NCI-H1417 (cell line): Measurements from ENCODE around the gene TNPO3.
"Not testable (repeated sequence)": the region's sequence is repeated elsewhere in the genome, so short reads cannot be mapped to it uniquely, and the experiment has no call there.

ENCODE experiments used
- DNase-seq, 3 experiments: peaks; one replicate each; lab custom pipeline; 2025; lab: John Stamatoyannopoulos, UW

TNPO3 gene

GRCh38 chr7:128920913-128921582 lies 133.9 kb downstream of the TNPO3 start:
- no peak for DNase-seq

GRCh38 chr7:128919881-128920799 lies 134.8 kb downstream of the TNPO3 start:
- DNase-seq, result no peak

- DNase-seq, result no peak
Observed at GRCh38 chr7:128919241-128919640, 135.7 kb downstream of the TNPO3 start.

- DNase-seq, result no peak
Observed at GRCh38 chr7:128918016-128918665, 136.8 kb downstream of the TNPO3 start.

- DNase-seq, result no peak
Observed at GRCh38 chr7:128917122-128917521, 137.8 kb downstream of the TNPO3 start.

GRCh38 chr7:128916643-128916915 lies 138.3 kb downstream of the TNPO3 start:
- no peak for DNase-seq

- DNase-seq, result no peak
Observed at GRCh38 chr7:128915841-128916642, 138.9 kb downstream of the TNPO3 start.

DNA sequence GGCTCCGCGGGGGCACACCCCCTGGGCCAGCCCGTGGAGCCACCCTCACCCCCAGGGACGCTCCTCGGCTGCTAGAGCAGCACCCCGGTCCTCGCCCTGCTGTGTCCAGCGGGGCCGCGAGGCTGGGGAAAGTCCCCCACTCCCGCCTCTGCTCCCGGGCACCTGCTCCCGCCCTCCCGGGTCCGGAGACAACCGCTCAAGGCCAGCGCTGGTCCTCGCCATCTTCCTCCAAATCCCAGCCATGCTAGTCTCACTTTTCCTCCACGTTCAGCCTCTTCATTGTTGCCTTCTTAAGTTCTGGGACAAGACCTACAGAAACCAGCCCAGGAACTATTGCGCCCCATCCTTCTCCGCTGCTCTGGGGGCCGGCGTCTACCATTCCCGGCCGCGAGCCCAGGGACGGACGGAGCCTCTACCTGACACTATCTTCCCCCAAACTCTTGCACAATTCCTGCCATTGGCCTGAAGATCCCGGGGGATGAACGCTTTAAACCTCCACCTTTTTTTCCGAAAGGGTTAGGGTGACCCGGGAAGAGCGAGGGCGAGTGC lies 139.6 kb downstream of the TNPO3 start:
- no peak for DNase-seq

DNA sequence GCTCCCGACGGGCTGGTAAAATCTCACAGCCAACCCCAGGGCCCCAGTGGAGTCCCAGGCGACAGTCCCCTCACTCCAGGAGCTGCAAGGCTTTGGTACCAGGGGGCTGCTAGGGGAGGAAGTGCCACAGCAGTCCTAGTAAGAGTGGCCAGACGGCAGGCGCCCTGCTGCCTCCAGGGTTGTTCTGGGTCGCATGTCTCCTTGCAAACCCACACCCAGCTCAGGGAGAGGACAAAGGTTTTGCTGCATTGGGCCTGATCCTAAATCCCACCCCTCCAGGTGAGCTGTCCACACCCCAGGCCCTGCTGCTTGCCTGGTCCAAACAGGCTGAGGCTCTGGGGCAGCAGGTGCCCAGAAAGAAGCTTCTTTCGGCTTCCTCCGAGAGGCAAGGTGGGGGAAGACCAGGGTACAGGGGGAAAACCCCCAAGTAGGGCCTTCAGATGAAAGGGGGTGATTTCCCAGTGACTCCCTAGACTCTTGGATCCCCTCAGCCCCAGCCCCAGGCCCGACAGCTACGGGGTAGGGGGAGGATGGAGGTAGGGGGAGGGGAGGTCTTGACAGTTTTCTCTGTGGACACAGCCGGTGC lies 140.3 kb downstream of the TNPO3 start:
- DNase-seq, result no peak

GRCh38 chr7:128913870-128914565 lies 140.9 kb downstream of the TNPO3 start:
- DNase-seq, result no peak

DNA sequence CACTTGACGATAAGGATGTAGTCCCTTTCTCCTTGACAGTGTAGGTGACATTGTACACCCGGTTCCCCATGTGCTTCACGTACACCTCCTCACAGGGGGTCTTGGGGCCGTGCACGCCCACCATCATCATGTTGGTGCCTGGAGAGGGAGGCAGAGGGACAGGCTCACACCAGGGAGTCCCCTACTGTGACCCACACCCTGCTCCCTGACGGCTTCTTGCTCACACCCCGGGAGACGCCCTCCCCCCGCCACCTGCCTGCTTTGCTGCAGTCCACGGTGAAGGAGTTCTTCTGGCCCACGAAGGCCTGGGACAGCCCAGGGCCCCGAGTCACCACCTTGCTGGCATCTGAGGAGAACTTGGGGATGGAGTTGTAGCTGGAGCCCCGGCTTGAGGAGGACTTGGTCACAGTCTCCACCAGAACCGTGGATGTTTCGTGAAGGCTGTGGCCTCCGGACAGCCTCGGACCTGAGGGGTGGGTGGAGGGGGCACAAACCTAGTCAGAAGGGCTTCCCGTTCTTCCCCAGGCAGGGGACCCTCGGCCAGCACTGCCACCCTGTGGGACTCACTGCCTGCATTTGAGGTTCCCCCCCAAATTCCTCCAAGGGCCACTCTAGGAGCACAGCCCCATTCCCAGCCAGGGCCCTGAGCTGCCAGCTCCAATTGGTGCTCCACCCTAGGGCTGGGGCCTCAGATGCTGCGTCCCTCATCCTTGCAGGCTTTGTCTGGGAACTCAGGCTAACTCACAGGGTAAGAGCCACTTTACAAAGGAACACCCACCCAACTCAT lies 142.0 kb downstream of the TNPO3 start:
- not testable (repeated sequence) for DNase-seq

- DNase-seq, result no peak
Observed at GRCh38 chr7:128912281-128912680, 142.6 kb downstream of the TNPO3 start.

DNA sequence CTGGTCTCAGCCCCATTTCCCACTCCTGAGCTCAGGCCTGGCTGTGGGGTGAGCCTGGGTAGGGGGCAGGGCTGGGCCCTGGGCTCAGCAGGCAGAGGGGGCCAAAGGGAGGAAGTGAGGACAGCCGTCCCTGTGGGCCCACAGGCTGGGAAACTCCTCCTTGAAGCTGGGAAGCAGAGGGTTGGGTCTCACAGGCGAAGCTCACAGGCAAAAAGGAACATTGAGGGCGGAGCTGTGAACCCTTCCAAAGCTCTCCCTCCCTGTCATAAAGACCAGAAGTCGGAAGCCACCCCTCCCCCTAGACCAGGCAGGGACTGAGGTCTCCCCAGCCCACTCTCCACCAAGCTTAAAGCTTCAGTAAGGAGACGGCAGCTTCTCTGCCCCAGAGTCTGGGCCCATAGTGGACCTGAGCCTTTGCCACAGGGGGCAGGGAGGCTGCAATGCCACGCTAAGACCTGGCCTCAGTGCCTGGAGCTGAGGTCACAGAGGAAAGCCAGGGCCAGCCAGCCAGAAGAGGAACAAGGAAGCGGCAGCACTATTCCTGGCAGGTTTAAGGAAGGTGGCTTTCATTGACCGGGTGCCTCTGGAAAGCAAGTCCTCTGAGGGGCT lies 143.4 kb downstream of the TNPO3 start:
- no peak for DNase-seq

DNA sequence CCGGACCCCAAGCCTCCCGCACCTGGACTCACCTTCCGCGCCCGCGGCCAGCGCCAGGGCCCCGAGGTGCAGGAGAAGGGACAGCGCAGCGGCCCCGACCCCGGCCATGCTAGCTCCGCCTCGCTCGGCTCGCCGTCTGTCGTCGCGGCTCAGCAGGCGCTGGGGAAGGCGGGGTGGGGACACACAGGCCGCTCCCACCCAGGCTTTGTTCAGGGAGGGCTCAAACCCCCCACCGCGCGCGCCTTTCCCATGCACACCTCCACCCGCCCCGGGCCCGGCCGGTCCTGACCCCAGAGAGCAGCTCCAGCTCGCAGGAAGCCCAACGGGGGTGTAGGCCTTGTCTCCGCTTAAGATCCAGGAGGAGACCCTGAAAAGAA lies 144.4 kb downstream of the TNPO3 start, which contains the start of gene KCP:
Gene KCP (minus strand): TSS at position 141 of the 377 bp plus-strand sequence. CDS start 33 bp downstream, at position 108.
- no peak for DNase-seq

DNA sequence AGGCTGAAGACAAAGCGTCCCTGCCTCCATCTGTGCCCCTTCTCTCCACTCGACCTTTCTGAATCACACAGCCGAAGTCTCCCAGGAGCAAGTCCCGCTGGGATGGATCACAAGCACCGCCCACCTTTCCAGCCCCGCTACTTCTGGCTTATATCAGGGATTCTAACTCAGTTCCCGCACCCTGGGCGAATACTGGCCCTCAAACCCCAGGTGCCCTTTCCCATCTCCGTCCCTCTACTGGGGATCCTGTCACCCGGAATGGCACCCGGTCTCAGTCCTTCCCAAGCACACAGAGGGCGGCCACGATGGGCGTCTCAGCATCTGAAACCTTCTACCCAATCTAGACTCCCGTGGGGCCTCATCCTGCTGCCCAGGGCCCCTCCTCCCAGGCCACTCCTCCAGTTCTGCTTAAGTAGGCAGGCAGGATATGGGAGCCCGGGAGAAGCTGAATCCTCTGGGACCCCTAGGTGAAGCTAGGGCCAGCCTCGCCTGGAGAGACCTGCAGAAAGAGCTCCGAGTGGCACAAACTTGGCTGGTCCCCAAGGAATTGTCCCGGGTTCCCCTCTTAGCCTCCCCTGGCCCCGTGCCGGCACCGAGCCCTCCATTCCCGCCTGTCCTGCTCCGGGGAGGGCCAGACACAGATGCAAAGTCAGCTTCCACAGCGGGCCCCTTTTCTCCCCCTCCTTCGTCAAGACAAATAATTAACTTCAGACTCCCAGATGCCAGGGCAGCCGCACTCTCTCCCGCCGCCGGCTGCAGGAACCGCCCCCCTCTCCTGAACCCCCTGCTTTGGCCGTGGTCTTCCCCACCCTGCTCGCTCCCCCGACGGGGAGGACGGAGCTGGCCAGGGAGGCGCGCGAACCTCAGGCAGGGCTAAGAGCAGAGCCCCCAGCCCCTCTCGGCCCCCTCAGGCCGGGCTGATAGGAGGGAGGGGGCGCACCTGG lies 145.0 kb downstream of the TNPO3 start:
- DNase-seq, result no peak

DNA sequence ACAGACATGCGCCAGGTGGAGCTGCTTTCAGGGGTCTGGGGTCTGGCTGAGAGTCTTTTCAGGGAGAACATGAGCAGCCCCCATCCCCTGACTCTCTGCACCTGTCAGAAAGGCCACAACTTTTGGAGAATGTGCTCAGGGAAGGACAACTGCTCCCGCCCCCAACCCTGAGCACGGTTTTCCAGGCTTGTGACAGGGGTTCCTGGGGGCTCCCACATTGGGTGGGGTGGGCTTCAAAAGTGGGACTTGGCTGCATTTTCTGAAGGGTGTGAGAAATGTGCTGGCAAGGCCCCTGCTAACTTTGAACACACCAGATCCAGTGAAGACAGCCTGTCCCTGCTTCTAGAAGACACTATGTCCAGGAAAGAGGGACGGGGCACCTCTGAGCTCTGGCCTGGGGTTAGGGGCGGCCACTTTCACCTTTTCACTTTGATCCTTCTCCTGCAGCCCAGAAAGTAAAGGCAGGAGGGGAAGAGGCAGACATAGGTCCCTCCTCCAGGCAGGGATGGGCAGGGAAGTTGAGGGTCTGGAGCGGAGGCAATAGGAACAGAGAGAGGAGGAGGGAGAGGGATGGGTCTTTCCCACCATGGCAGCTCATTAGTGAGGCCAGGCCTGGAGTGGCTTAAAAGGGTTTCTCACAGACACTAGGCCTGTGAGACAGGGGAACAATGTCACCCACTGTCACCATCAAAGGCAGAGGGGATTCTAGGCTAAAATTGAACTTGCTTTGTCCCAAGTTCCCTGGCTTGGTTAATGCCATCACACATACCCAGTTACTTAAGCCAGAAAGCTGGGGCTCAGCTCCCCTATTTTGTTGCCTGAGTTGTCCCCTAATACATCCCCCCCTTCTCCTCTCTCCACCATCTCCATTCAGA lies 145.9 kb downstream of the TNPO3 start:
- no peak for DNase-seq
